Endothelial cell of umbilical vein (primary cell): Measurements from ENCODE around the gene PTPRD.

Experiments
- EZH2 ChIP-seq: IDR thresholded peaks from 2 replicates; pipeline ENCODE4 v1.6.1; 2012; ENCODE audit warnings: borderline replicate concordance, low read depth, mild to moderate bottlenecking, moderate library complexity, low read length, inconsistent platforms; ENCODE audit not compliant: severe bottlenecking
- FOS ChIP-seq: IDR thresholded peaks from 2 replicates; pipeline ENCODE4 v1.6.1; 2011; ENCODE audit warnings: mild to moderate bottlenecking, low read length, moderate library complexity, borderline replicate concordance; ENCODE audit not compliant: insufficient read depth
- JUN ChIP-seq: IDR thresholded peaks from 2 replicates; pipeline ENCODE4 v1.6.1; 2011; ENCODE audit warnings: borderline replicate concordance, low read depth; ENCODE audit not compliant: insufficient read length, insufficient read depth
- MAX ChIP-seq: IDR thresholded peaks from 2 replicates; pipeline ENCODE4 v1.6.1; 2011; ENCODE audit not compliant: insufficient read depth, insufficient read length
- MYC ChIP-seq: IDR thresholded peaks from one replicate; pipeline ENCODE4 v1.6.1; 2011; ENCODE audit warnings: mild to moderate bottlenecking, low read depth, low read length
- POLR2A ChIP-seq: IDR thresholded peaks from 2 replicates; pipeline ENCODE4 v1.6.1; 2012; ENCODE audit warnings: low read depth, mild to moderate bottlenecking, control low read depth, low read length
- POLR2AphosphoS5 ChIP-seq: IDR thresholded peaks from 2 replicates; pipeline ENCODE4 v1.6.1; 2012; ENCODE audit warnings: low read depth, mild to moderate bottlenecking, control low read depth, low read length, moderate library complexity; ENCODE audit not compliant: insufficient read depth
- TF ChIP-seq, protein P1 (sequence below), 2 donors: IDR thresholded peaks; 1 replicate in 1 of 2; 2 replicates in 1 of 2; pipeline ENCODE4 v1.5.1; 2011; ENCODE audit warnings: low read length in 2 of 2, mild to moderate bottlenecking in 2 of 2, moderate library complexity in 2 of 2, control low read depth in 1 of 2, inconsistent platforms in 1 of 2, low read depth in 1 of 2; ENCODE audit not compliant: insufficient read depth in 1 of 2; ENCODE audit errors: extremely low read depth in 1 of 2

DNA sequence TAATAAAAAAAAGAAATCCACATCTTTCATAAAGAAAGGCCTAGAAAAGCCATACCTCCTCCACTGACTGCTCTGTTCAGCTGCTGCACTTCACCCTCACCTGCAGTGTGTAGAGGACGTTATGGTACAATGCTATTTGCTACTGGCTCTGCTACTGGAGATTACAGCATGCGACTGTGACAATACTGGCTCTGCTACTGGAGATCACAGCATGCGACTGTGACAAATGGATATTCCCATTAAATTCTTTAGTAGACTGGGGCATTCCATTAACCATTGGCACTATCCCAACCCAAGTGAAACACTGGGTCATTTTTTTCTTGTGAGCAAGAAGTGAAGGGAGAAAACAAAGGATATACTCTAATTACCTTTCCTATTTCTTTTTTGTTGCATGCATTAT is 1749.7 kb downstream of the PTPRD start:
- TF ChIP-seq, protein P1, sequence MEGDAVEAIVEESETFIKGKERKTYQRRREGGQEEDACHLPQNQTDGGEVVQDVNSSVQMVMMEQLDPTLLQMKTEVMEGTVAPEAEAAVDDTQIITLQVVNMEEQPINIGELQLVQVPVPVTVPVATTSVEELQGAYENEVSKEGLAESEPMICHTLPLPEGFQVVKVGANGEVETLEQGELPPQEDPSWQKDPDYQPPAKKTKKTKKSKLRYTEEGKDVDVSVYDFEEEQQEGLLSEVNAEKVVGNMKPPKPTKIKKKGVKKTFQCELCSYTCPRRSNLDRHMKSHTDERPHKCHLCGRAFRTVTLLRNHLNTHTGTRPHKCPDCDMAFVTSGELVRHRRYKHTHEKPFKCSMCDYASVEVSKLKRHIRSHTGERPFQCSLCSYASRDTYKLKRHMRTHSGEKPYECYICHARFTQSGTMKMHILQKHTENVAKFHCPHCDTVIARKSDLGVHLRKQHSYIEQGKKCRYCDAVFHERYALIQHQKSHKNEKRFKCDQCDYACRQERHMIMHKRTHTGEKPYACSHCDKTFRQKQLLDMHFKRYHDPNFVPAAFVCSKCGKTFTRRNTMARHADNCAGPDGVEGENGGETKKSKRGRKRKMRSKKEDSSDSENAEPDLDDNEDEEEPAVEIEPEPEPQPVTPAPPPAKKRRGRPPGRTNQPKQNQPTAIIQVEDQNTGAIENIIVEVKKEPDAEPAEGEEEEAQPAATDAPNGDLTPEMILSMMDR (IDR thresholded peaks at IDR 0.05; ENCODE audit: extremely low read depth in 1 of 2, insufficient read depth in 1 of 2, low read depth in 1 of 2, low read length in 2 of 2): no peak
- no peak for TF ChIP-seq POLR2A
- TF ChIP-seq MAX: no peak
- TF ChIP-seq EZH2: no peak
- TF ChIP-seq FOS: no peak
- no peak for TF ChIP-seq POLR2AphosphoS5
- TF ChIP-seq MYC: no peak
- TF ChIP-seq JUN: no peak
